GM23338 (cell line): Measurements from ENCODE around the gene CELF4. TPM values are rescaled to one million over a fixed set of nuclear protein-coding genes. Genes with fewer than 3 reads are reported as not detected.
A peak's percentile ranks its signal among the peaks of the same experiment; 100 is the strongest.

ENCODE experiments used
- ATAC-seq: fragments of 200-7000 bp; cut with Tn5 transposase; 3 replicates; pipeline ENCODE4 v1.9.1; 2020
- DNase-seq: peaks from one replicate; pipeline ENCODE4 v3.0.0-alpha.2; 2015; ENCODE audit warnings: low spot score
- H2AFZ ChIP-seq: fragments of 200-600 bp; sonication (generic); 2 replicates; pipeline ENCODE4 v1.8.0; 2016; ENCODE audit warnings: antibody characterized with exemption, mild to moderate bottlenecking, moderate library complexity
- H3F3A ChIP-seq: fragments of 200-600 bp; sonication (generic); replicated peaks from 2 replicates; pipeline ENCODE4 v1.8.0; 2017; ENCODE audit warnings: antibody characterized with exemption, mixed run types, low read depth
- H3K27ac ChIP-seq: fragments of 200-600 bp; sonication (generic); 2 replicates; pipeline ENCODE4 v1.6.1; 2016; ENCODE audit warnings: low read depth
- H3K27me3 ChIP-seq: fragments of 200-600 bp; sonication (generic); 2 replicates; pipeline ENCODE4 v1.8.0; 2016; ENCODE audit warnings: mild to moderate bottlenecking, mixed run types, moderate library complexity; ENCODE audit not compliant: insufficient read depth
- H3K36me3 ChIP-seq: fragments of 200-600 bp; sonication (generic); 2 replicates; pipeline ENCODE4 v1.8.0; 2016; ENCODE audit warnings: mild to moderate bottlenecking; ENCODE audit not compliant: insufficient read depth
- H3K4me1 ChIP-seq: fragments of 200-600 bp; sonication (generic); 2 replicates; pipeline ENCODE4 v1.8.0; 2016; ENCODE audit warnings: mild to moderate bottlenecking, moderate library complexity; ENCODE audit not compliant: insufficient read depth
- H3K4me2 ChIP-seq: fragments of 200-600 bp; sonication (generic); 2 replicates; pipeline ENCODE4 v1.7.1; 2017; ENCODE audit warnings: mixed run types
- H3K4me3 ChIP-seq: fragments of 200-600 bp; sonication (generic); 2 replicates; pipeline ENCODE4 v1.6.1; 2016; ENCODE audit warnings: mixed run types
- H3K79me2 ChIP-seq: fragments of 200-600 bp; sonication (generic); replicated peaks from 2 replicates; pipeline ENCODE4 v1.8.0; 2017; ENCODE audit warnings: mild to moderate bottlenecking; ENCODE audit not compliant: insufficient read depth
- H3K9me2 ChIP-seq: fragments of 200-600 bp; sonication (generic); 2 replicates; pipeline ENCODE4 v1.8.0; 2017; ENCODE audit not compliant: insufficient read depth
- H4K20me1 ChIP-seq: fragments of 200-600 bp; sonication (generic); replicated peaks from 2 replicates; pipeline ENCODE4 v1.8.0; 2017; ENCODE audit warnings: mild to moderate bottlenecking; ENCODE audit not compliant: insufficient read depth
- H3K27ac Mint-ChIP-seq: 2 replicates; pipeline ENCODE4 v1.8.0; 2020; ENCODE audit warnings: inconsistent platforms, mild to moderate bottlenecking, moderate library complexity, mixed read lengths
- H3K27me3 Mint-ChIP-seq: 3 replicates; pipeline ENCODE4 v1.8.0; 2022; ENCODE audit warnings: low read depth, mild to moderate bottlenecking, moderate library complexity, mixed read lengths, inconsistent platforms; ENCODE audit not compliant: insufficient read depth, poor library complexity
- H3K36me3 Mint-ChIP-seq: 3 replicates; pipeline ENCODE4 v1.8.0; 2021; ENCODE audit warnings: low read depth, mild to moderate bottlenecking, inconsistent platforms, moderate library complexity, mixed read lengths
- H3K4me1 Mint-ChIP-seq: 3 replicates; pipeline ENCODE4 v1.8.0; 2020; ENCODE audit warnings: mild to moderate bottlenecking, inconsistent platforms, mixed read lengths
- H3K4me3 Mint-ChIP-seq: 3 replicates; pipeline ENCODE4 v1.8.0; 2021; ENCODE audit warnings: moderate library complexity, mild to moderate bottlenecking, inconsistent platforms, mixed read lengths
- H3K9me3 Mint-ChIP-seq: 3 replicates; pipeline ENCODE4 v1.8.0; 2020; ENCODE audit warnings: moderate library complexity, mild to moderate bottlenecking, inconsistent platforms, mixed read lengths
- CREB1 ChIP-seq: fragments of 250-450 bp; sonication (Bioruptor Pico); IDR thresholded peaks from 2 replicates; pipeline ENCODE4 v1.5.0; 2020; ENCODE audit warnings: low read depth, mild to moderate bottlenecking, moderate library complexity
- EZH2 ChIP-seq: fragments of 200-600 bp; sonication (generic); IDR thresholded peaks from one replicate; pipeline ENCODE4 v1.8.0; 2017; ENCODE audit warnings: antibody characterized with exemption, mild to moderate bottlenecking, low read depth; ENCODE audit not compliant: unreplicated experiment
- EZH2phosphoT487 ChIP-seq: fragments of 200-600 bp; sonication (generic); IDR thresholded peaks from one replicate; pipeline ENCODE4 v1.8.1; 2018; ENCODE audit warnings: antibody characterized with exemption; ENCODE audit not compliant: unreplicated experiment
- NANOG ChIP-seq: IDR thresholded peaks from 2 replicates; pipeline ENCODE4 v1.6.1; 2016; ENCODE audit warnings: antibody characterized with exemption, borderline replicate concordance
- STAT1 ChIP-seq: IDR thresholded peaks from one replicate; pipeline ENCODE4 v1.6.1; 2016; ENCODE audit warnings: antibody characterized with exemption; ENCODE audit not compliant: unreplicated experiment
- ZNF114 ChIP-seq: fragments of 250-450 bp; sonication (Bioruptor Pico); IDR thresholded peaks from 2 replicates; pipeline ENCODE4 v1.5.0; 2020; ENCODE audit warnings: mild to moderate bottlenecking, moderate library complexity
- ZNF331 ChIP-seq: fragments of 250-450 bp; sonication (Bioruptor Pico); IDR thresholded peaks from 2 replicates; pipeline ENCODE4 v1.5.0; 2020; ENCODE audit warnings: low read depth, mild to moderate bottlenecking, moderate library complexity
- polyA plus RNA-seq: library from polyadenylated mRNA; unstranded; fragments of >200 nt; fragmentation: Nextera tagmentation; extraction: Ambion mirVana; gene quantifications from 2 replicates; pipeline ENCODE4 v1.2.1, GENCODE V29; 2016
- total RNA-seq: library from RNA; depleted of rRNA; stranded (reverse); fragments of >200 nt; shearing (Covaris generic); gene quantifications from 2 replicates; pipeline ENCODE4 v1.2.3, GENCODE V29; 2014
- TF ChIP-seq, protein P1 (sequence below), 2 experiments: fragments of 200-600 bp in 1 of 2; sonication (generic) in 1 of 2; conservative IDR thresholded peaks; 2 replicates each; pipeline versions ENCODE4 v1.5.1 to v1.6.1; 2016 to 2017; ENCODE audit warnings: antibody characterized with exemption in 2 of 2, low read depth in 2 of 2, mild to moderate bottlenecking in 2 of 2, moderate library complexity in 1 of 2
- TF ChIP-seq, protein P2 (sequence below): IDR thresholded peaks from one replicate; pipeline ENCODE4 v1.6.1; 2018; ENCODE audit warnings: antibody characterized with exemption; ENCODE audit not compliant: unreplicated experiment
- TF ChIP-seq, protein P3 (sequence below): IDR thresholded peaks from 2 replicates; pipeline ENCODE4 v1.6.1; 2016; ENCODE audit warnings: antibody characterized with exemption

Gene CELF4
- total and polyA plus RNA-seq, 2 experiments from 2014 or later: 2.6 to 6.7 TPM

DNA sequence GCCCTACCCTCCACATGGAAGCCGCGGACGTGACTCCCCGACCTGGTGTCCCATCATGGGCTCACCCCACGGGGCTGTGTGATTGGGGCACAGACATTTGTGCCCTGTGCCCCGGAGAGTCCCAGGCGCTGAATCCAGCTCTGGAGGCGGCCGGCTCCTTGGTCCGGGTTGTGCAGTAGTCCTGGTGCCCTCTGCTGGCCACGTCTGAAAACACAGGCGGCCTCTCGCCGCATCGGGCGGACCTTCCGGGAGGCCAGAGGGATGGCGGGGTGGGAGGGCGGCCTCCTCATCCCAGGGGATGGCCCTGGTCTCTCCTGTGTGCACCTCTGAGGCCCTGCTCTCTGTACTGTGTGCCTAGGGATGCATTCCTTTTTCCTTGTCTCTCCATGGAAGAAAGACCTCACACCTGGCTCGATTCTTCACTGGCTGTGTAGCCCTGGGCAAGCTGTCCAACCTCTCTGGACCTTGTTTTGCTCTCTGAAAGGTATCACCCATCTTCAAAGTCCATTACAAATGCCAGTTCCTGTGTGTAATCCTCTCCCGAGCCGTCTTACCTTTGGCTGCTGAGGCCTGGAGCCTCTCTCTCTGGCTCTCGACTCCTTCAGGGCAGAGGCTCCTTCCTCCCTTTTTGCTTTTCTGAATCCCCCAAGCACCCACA, 27.6 kb downstream of the CELF4 start:
- Histone ChIP-seq H3F3A (peaks cover 2% of the 10 kb centered on the region; the same call in 1 of the 2 replicates), H3K4me1 (peaks cover 33% of the 10 kb centered on the region), H3K4me2 (peak overlapping the region; percentile 78), H3K27me3 (no peaks in the 10 kb centered on the region), H2AFZ (peak overlapping the region; percentile 99), H3K27ac (no peak overlapping the region), H4K20me1 (no peaks in the 10 kb centered on the region), H3K36me3 (no peaks in the 10 kb centered on the region), H3K79me2 (no peaks in the 10 kb centered on the region), H3K9me2 (no peaks in the 10 kb centered on the region), H3K4me3 (peak overlapping the region; percentile 50)
- H3K4me3 Mint-ChIP-seq: peak overlapping the region; percentile 59
- ATAC-seq (peak; percentile 83), DNase-seq (peak; percentile 90)
- no peaks in the 10 kb centered on the region; the same call in 2 of the 3 replicates for H3K36me3 Mint-ChIP-seq
- no peak overlapping the region for H3K27ac Mint-ChIP-seq
- H3K27me3 Mint-ChIP-seq: peaks cover 5% of the 10 kb centered on the region
- H3K4me1 Mint-ChIP-seq: peaks cover 49% of the 10 kb centered on the region
- H3K9me3 Mint-ChIP-seq: no peaks in the 10 kb centered on the region
- TF ChIP-seq, protein P1, sequence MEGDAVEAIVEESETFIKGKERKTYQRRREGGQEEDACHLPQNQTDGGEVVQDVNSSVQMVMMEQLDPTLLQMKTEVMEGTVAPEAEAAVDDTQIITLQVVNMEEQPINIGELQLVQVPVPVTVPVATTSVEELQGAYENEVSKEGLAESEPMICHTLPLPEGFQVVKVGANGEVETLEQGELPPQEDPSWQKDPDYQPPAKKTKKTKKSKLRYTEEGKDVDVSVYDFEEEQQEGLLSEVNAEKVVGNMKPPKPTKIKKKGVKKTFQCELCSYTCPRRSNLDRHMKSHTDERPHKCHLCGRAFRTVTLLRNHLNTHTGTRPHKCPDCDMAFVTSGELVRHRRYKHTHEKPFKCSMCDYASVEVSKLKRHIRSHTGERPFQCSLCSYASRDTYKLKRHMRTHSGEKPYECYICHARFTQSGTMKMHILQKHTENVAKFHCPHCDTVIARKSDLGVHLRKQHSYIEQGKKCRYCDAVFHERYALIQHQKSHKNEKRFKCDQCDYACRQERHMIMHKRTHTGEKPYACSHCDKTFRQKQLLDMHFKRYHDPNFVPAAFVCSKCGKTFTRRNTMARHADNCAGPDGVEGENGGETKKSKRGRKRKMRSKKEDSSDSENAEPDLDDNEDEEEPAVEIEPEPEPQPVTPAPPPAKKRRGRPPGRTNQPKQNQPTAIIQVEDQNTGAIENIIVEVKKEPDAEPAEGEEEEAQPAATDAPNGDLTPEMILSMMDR (conservative IDR thresholded peaks at IDR 0.05; ENCODE audit: low read depth in 2 of 2): peak; percentile 71 to 93
- TF ChIP-seq ZNF331 (CRISPR knock-in tag): no peak
- no peak for TF ChIP-seq CREB1

DNA sequence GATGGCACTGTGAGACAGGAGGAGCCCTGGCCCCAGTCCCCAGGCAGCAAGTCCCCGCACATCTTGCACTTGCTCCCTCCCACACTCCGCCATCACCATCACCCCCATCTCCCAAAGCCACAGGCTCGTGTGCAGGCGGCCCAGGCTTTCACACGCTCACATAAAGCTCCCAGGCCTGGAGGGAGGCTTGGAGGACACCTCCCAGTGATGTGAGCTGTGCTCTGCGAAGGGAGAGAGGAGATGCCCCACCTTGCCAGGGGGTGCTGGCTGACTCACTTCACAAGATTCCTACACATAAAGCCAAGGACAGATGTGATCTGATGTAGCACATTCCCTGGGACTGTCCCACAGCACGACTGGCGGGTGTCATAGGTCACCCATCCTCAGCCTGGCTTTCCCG, 28.9 kb downstream of the CELF4 start:
- H3K4me2 ChIP-seq: no peak overlapping the region
- no peaks in the 10 kb centered on the region for H3K27me3 ChIP-seq
- no peak for DNase-seq
- no peaks in the 10 kb centered on the region; the same call in 2 of the 3 replicates for H3K36me3 Mint-ChIP-seq
- H3K9me3 Mint-ChIP-seq: no peaks in the 10 kb centered on the region
- H3F3A ChIP-seq: peaks cover 2% of the 10 kb centered on the region; the same call in 1 of the 2 replicates
- peaks cover 49% of the 10 kb centered on the region for H3K4me1 Mint-ChIP-seq
- no peaks in the 10 kb centered on the region for H3K9me2 ChIP-seq
- ATAC-seq: no peak
- no peak overlapping the region for H3K27ac ChIP-seq
- peaks cover 33% of the 10 kb centered on the region for H3K4me1 ChIP-seq
- no peak overlapping the region for H3K4me3 Mint-ChIP-seq
- H4K20me1 ChIP-seq: no peaks in the 10 kb centered on the region
- no peaks in the 10 kb centered on the region for H3K36me3 ChIP-seq
- no peak overlapping the region for H2AFZ ChIP-seq
- peaks cover 5% of the 10 kb centered on the region for H3K27me3 Mint-ChIP-seq
- no peaks in the 10 kb centered on the region for H3K79me2 ChIP-seq
- no peak overlapping the region for H3K27ac Mint-ChIP-seq
- H3K4me3 ChIP-seq: no peak overlapping the region
- TF ChIP-seq, protein P2, sequence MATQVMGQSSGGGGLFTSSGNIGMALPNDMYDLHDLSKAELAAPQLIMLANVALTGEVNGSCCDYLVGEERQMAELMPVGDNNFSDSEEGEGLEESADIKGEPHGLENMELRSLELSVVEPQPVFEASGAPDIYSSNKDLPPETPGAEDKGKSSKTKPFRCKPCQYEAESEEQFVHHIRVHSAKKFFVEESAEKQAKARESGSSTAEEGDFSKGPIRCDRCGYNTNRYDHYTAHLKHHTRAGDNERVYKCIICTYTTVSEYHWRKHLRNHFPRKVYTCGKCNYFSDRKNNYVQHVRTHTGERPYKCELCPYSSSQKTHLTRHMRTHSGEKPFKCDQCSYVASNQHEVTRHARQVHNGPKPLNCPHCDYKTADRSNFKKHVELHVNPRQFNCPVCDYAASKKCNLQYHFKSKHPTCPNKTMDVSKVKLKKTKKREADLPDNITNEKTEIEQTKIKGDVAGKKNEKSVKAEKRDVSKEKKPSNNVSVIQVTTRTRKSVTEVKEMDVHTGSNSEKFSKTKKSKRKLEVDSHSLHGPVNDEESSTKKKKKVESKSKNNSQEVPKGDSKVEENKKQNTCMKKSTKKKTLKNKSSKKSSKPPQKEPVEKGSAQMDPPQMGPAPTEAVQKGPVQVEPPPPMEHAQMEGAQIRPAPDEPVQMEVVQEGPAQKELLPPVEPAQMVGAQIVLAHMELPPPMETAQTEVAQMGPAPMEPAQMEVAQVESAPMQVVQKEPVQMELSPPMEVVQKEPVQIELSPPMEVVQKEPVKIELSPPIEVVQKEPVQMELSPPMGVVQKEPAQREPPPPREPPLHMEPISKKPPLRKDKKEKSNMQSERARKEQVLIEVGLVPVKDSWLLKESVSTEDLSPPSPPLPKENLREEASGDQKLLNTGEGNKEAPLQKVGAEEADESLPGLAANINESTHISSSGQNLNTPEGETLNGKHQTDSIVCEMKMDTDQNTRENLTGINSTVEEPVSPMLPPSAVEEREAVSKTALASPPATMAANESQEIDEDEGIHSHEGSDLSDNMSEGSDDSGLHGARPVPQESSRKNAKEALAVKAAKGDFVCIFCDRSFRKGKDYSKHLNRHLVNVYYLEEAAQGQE: no peak
- TF ChIP-seq CREB1 (no peak), NANOG (no peak), EZH2 (no peak), STAT1 (no peak), EZH2phosphoT487 (no peak), ZNF114 (CRISPR knock-in tag) (no peak), ZNF331 (CRISPR knock-in tag) (no peak)
- TF ChIP-seq, protein P3, sequence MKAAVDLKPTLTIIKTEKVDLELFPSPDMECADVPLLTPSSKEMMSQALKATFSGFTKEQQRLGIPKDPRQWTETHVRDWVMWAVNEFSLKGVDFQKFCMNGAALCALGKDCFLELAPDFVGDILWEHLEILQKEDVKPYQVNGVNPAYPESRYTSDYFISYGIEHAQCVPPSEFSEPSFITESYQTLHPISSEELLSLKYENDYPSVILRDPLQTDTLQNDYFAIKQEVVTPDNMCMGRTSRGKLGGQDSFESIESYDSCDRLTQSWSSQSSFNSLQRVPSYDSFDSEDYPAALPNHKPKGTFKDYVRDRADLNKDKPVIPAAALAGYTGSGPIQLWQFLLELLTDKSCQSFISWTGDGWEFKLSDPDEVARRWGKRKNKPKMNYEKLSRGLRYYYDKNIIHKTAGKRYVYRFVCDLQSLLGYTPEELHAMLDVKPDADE: no peak
